Upper lobe of left lung (tissue), 6 donors: ENCODE measurements around the gene S100A6. TPM values are rescaled to one million over a fixed set of nuclear protein-coding genes. Genes with fewer than 3 reads are reported as not detected.

Experiments used
- ATAC-seq, 2 donors: fragments of 200-7000 bp; cut with Tn5 transposase; one replicate each; pipeline ENCODE4 v1.9.1; 2022; ENCODE audit warnings: mild to moderate bottlenecking in 2 of 2, moderate library complexity in 2 of 2; ENCODE audit not compliant: low FRiP score in 2 of 2
- DNase-seq, 2 donors: peaks; one replicate each; pipeline ENCODE4 v3.0.0-alpha.2; 2019 to 2020
- H3K27ac ChIP-seq, 4 donors: fragments of 200-600 bp; sonication (generic); one replicate each; pipeline ENCODE4 v1.5.1; 2016 to 2019
- H3K27me3 ChIP-seq, 4 donors: fragments of 200-600 bp; sonication (generic); one replicate each; pipeline ENCODE4 v1.5.1; 2017 to 2019
- H3K36me3 ChIP-seq, 4 donors: fragments of 200-600 bp; sonication (generic); one replicate each; pipeline ENCODE4 v1.5.1; 2016 to 2019
- H3K4me1 ChIP-seq, 4 donors: fragments of 200-600 bp; sonication (generic); one replicate each; pipeline ENCODE4 v1.5.1; 2018 to 2019
- H3K4me3 ChIP-seq, 4 donors: fragments of 200-600 bp; sonication (generic); one replicate each; pipeline ENCODE4 v1.5.1; 2017 to 2019; ENCODE audit warnings: mild to moderate bottlenecking in 2 of 4, moderate library complexity in 1 of 4
- H3K9me3 ChIP-seq, 4 donors: fragments of 200-600 bp; sonication (generic); one replicate each; pipeline ENCODE4 v1.5.1; 2018 to 2019
- CTCF ChIP-seq, 6 experiments: fragments of 450-650 bp in 4 of 6; fragments of 200-600 bp in 2 of 6; sonication (generic) in 2 of 6; IDR thresholded peaks; one replicate each; pipeline ENCODE4 v1.5.1; 2016 to 2019; ENCODE audit warnings: antibody characterized with exemption in 6 of 6
- EP300 ChIP-seq, 4 donors: sonication (generic); formaldehyde crosslinking; IDR thresholded peaks; one replicate each; pipeline ENCODE4 v1.5.1; 2017; ENCODE audit warnings: antibody characterized with exemption in 4 of 4, control low read depth in 2 of 4
- POLR2A ChIP-seq, 4 donors: fragments of 450-650 bp; IDR thresholded peaks; one replicate each; pipeline ENCODE4 v1.5.1; 2016 to 2017; ENCODE audit warnings: antibody characterized with exemption in 4 of 4, mild to moderate bottlenecking in 2 of 4
- POLR2AphosphoS5 ChIP-seq, 2 donors: sonication (generic); formaldehyde crosslinking; IDR thresholded peaks; one replicate each; pipeline ENCODE4 v1.5.1; 2017; ENCODE audit warnings: antibody characterized with exemption in 2 of 2
- WGBS, 2 donors: methylation state at CpG; one replicate each; pipeline ENCODE4 v1.1.5; 2017 to 2018; 5-methylcytosine and 5-hydroxymethylcytosine counted together
- total RNA-seq, 6 donors: library from RNA; depleted of rRNA in 4 of 6; stranded (reverse); fragments of >200 nt in 4 of 6; gene quantifications; one replicate each; pipeline versions ENCODE4 v1.1.0 to v1.2.1, GENCODE V29; 2016 to 2021
- donor health status: DM: no; HTN: no; CAD: no; lungs with moderate emphysema.
- donor health status: DM: no; HTN: yes; CAD: no; lungs with severe emphysema.

S100A6 gene
- total RNA-seq, 6 donors from 2014 or later = 399 to 1,595 (median 925) TPM

DNA sequence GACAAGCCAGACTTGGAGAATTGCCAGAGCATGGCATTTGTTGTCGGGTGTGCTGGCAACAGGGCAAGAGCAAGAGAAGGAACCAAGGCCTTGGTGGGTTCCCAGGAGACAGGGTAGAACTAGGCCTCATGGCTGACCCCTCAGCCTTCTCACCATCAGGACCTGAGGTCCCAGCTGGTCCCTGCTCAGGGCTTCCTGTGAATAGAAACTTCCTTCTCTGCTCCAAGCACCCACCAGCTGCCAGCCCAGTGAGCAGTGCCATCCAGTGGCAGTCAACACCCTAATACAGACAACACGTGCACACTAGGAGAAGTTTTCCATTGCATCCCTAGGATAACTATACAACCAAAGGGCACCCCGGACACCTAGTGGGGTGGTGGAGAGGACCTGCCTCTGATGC is 22.8 kb downstream of the S100A6 start:
- Histone ChIP-seq H3K27me3 (no peaks in the 10 kb centered on the region), H3K36me3 (no peaks in the 10 kb centered on the region), H3K9me3 (no peaks in the 10 kb centered on the region), H3K4me3 (no peak overlapping the region), H3K27ac (no peak overlapping the region), H3K4me1 (peaks cover 13 to 22% (median 17%) of the 10 kb centered on the region in 4 donors)
- DNase-seq (no peak), ATAC-seq (no peak)
- no peak for TF ChIP-seq POLR2AphosphoS5 (IDR thresholded peaks at IDR 0.05)
- WGBS, 2 donors = 66 to 81% methylated on average over 2 to 3 of the region's 3 CpGs

GRCh38 chr1:153510984-153511410 is 24.8 kb downstream of the S100A6 start:
- ATAC-seq (peak; percentile 82 to 86), DNase-seq (peak; percentile 64 to 88)
- Histone ChIP-seq H3K27ac (no peak overlapping the region), H3K36me3 (no peaks in the 10 kb centered on the region), H3K9me3 (no peaks in the 10 kb centered on the region), H3K4me3 (no peak overlapping the region), H3K4me1 (peaks cover 10 to 19% (median 13%) of the 10 kb centered on the region in 4 donors), H3K27me3 (no peaks in the 10 kb centered on the region)
- 3% methylated on average over 7 of the region's 7 CpGs; no CpG with 5 or more reads in 1 of the 2 donors for WGBS, 2 donors
- TF ChIP-seq POLR2A (IDR thresholded peaks at IDR 0.05) = no peak
- TF ChIP-seq POLR2AphosphoS5 (IDR thresholded peaks at IDR 0.05) = peak in 1 of 2 donors; percentile 20
- no peak for TF ChIP-seq EP300 (IDR thresholded peaks at IDR 0.05)
- TF ChIP-seq CTCF (IDR thresholded peaks at IDR 0.05) = peak; percentile 84 to 92 (median 86)

DNA sequence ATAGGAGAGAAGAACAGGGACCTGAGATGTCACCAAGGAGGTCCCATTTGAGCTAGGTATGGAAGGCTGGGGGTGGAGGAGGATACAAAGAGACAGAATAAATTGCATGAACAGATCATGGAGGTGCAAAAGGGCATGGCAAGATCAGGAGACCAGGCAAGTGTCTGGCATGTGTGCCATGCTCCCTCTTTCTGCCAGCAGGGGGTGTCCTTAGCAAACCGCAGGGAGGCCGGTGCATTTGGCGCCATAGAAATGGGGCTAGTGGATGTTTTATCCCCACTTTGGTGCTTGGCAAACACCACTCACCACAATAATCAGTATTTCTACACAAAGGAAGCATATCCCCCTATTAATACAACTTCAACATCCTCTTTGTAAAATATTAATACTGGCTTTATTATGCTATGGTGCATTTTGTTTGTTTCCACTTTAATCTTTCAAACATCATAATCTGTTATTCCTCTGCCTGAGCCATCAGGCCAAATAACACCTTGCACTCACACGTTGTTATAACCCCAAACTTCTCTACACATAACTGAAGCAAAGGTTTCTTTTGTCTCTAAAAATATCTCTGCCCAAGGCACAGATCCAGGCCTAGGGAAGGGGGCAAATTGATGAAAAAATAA is 25.9 kb downstream of the S100A6 start:
- no peaks in the 10 kb centered on the region for H3K9me3 ChIP-seq
- no peak overlapping the region for H3K4me3 ChIP-seq
- no peaks in the 10 kb centered on the region for H3K36me3 ChIP-seq
- DNase-seq = peak in 1 of 2 donors; percentile 51
- peaks cover 0 to 8% (median 2%) of the 10 kb centered on the region in 4 donors for H3K4me1 ChIP-seq
- WGBS, 2 donors = 53 to 64% methylated on average over 4 of the region's 4 CpGs
- no peaks in the 10 kb centered on the region for H3K27me3 ChIP-seq
- no peak for ATAC-seq
- H3K27ac ChIP-seq = no peak overlapping the region
- no peak for TF ChIP-seq POLR2AphosphoS5 (IDR thresholded peaks at IDR 0.05)
- peak; percentile 50 to 68 (median 60) for TF ChIP-seq CTCF (IDR thresholded peaks at IDR 0.05)

- peaks cover 0 to 8% (median 2%) of the 10 kb centered on the region in 4 donors for H3K4me1 ChIP-seq
- ATAC-seq (no peak), DNase-seq (no peak)
- no peak for TF ChIP-seq EP300 (IDR thresholded peaks at IDR 0.05)
- TF ChIP-seq POLR2AphosphoS5 (IDR thresholded peaks at IDR 0.05) = no peak
- TF ChIP-seq CTCF (IDR thresholded peaks at IDR 0.05) = no peak
- TF ChIP-seq POLR2A (IDR thresholded peaks at IDR 0.05) = no peak
- no peaks in the 10 kb centered on the region for H3K36me3 ChIP-seq
- no peaks in the 10 kb centered on the region for H3K27me3 ChIP-seq
- no peaks in the 10 kb centered on the region for H3K9me3 ChIP-seq
- 91 to 97% methylated on average over 3 of the region's 3 CpGs for WGBS, 2 donors
- no peak overlapping the region for H3K27ac ChIP-seq
- H3K4me3 ChIP-seq = no peak overlapping the region
Observed at GRCh38 chr1:153509036-153509435, 26.8 kb downstream of the S100A6 start.

DNA sequence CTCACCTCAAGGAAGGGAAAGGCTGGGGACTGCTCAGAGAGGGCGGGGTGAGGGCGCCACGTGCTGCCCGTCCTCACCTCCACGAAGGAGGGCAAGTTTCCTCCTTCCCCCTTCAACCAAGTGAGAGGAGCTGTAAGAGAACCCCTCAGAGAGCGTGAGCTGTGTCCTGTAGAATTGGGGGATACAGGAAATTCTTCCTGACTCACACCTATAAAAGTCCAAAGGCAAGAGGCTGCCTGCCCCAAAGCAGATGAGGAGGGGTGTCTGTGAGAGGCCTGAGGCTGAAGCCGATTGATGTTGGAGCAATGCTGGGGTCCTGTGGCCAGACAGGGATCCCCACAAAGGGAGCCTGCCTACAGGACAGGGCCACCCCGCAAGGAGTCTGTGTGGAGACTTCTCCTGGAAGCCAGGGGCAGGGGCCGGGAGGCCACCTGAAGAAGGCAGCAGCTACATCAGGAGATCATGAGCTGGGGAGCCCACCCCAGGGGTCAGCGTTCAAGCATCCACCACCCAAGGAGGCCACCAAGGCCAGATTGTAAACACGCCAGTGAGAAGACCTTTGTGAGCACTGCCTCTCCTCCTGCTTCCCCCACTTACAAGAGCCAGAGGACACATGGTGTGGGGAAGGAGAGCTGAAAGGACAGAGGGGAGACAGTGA is 27.7 kb downstream of the S100A6 start:
- no peaks in the 10 kb centered on the region for H3K9me3 ChIP-seq
- peak overlapping the region in 3 of 4 donors; percentile 6 to 67 (median 64) for H3K27ac ChIP-seq
- DNase-seq (no peak), ATAC-seq (no peak)
- TF ChIP-seq POLR2AphosphoS5 (IDR thresholded peaks at IDR 0.05) = no peak
- no peak for TF ChIP-seq POLR2A (IDR thresholded peaks at IDR 0.05)
- TF ChIP-seq CTCF (IDR thresholded peaks at IDR 0.05) = no peak
- no peak for TF ChIP-seq EP300 (IDR thresholded peaks at IDR 0.05)
- 84 to 86% methylated on average over 9 to 11 of the region's 11 CpGs for WGBS, 2 donors
- peaks cover 0 to 8% (median 2%) of the 10 kb centered on the region in 4 donors for H3K4me1 ChIP-seq
- no peaks in the 10 kb centered on the region for H3K36me3 ChIP-seq
- no peak overlapping the region for H3K4me3 ChIP-seq
- H3K27me3 ChIP-seq = no peaks in the 10 kb centered on the region
